ENCODE data around the gene COLEC11.

COLEC11 gene

GRCh38 chr2:3683748-3684454 is 89.0 kb downstream of the COLEC11 start:
- TF ChIP-seq CTCF (IDR thresholded peaks at IDR 0.05) = no peak

GRCh38 chr2:3689998-3690748 is 95.3 kb downstream of the COLEC11 start:
- no peak for TF ChIP-seq CTCF (IDR thresholded peaks at IDR 0.05)

GRCh38 chr2:3692375-3692774 is 97.5 kb downstream of the COLEC11 start:
- TF ChIP-seq CTCF (IDR thresholded peaks at IDR 0.05) = peak; percentile 72

Measured in LNCAP (cell line).